ENCODE results near the gene UBALD2.

DNA sequence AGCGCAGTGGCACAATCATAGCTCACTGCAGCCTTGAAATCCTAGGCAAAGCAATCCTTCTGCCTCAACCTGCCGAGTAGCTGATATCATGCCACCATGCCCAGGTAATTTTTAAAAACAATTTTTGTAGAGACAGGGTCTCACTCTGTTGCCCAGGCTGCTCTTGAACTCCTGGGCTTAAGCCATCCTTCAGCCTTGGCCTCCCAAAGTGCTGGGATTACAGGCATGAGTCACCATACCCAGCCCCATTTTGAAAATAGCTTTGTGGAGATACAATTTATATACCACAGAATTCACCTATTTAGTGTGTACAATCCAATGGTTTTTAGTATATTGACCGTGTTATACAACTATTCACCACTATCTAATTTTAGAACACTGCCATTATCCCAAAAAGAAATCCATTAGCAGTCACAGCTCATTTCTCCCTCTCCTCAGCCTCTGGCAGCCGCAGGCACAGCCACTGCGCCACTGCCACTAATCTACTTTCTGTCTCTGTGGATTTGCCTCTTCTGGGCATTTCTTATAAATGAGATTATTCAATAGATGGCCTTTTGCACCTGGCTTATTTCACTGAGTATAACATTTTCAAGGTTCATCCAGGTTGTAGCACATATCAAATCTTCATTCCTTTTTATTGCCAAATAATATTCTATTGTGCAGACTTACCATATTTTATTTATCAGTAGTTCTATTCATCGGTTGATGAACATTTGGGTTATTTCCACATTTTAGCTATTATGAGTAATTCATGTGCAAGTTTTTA lies 31.4 kb upstream of the UBALD2 start:
- no peak for TF ChIP-seq EP300 (IDR thresholded peaks at IDR 0.05)
- no peak for TF ChIP-seq FOSL2 (IDR thresholded peaks at IDR 0.05)
- TF ChIP-seq FOSL2 (CRISPR knock-in tag; IDR thresholded peaks at IDR 0.05), result 0 out of 2 replicates have a peak, but pooled peaks have one; percentile 15
- no peak for TF ChIP-seq CHD2 (IDR thresholded peaks at IDR 0.05; ENCODE audit: low read length, partially characterized antibody)
